ENCODE data around the gene EVA1C. TPM values are rescaled to one million over a fixed set of nuclear protein-coding genes. Genes with fewer than 3 reads are reported as not detected.
"Not testable (repeated sequence)": the region's sequence is repeated elsewhere in the genome, so short reads cannot be mapped to it uniquely, and the experiment has no call there.

EVA1C gene
- total RNA-seq, 1 experiment from 2014 or later, result 3.2 TPM

GRCh38 chr21:32494934-32495709 is 82.6 kb downstream of the EVA1C start:
- peak; percentile 78 for DNase-seq (ENCODE audit: low read depth)

- DNase-seq (ENCODE audit: low read depth), result no peak
These were observed 84.1 kb downstream of the EVA1C start for GRCh38 chr21:32496568-32496967.

- DNase-seq (ENCODE audit: low read depth), result peak; percentile 72
These were observed 86.9 kb downstream of the EVA1C start for GRCh38 chr21:32499249-32500055.

GRCh38 chr21:32503641-32504040 is 91.1 kb downstream of the EVA1C start:
- DNase-seq (ENCODE audit: low read depth), result not testable (repeated sequence)

GRCh38 chr21:32505767-32506166 is 93.3 kb downstream of the EVA1C start:
- not testable (repeated sequence) for DNase-seq (ENCODE audit: low read depth)

GRCh38 chr21:32506411-32506965 is 94.0 kb downstream of the EVA1C start:
- DNase-seq (ENCODE audit: low read depth), result not testable (repeated sequence)

GRCh38 chr21:32507342-32507919 is 94.9 kb downstream of the EVA1C start:
- DNase-seq (ENCODE audit: low read depth), result no peak

GRCh38 chr21:32508036-32508435 is 95.5 kb downstream of the EVA1C start:
- not testable (repeated sequence) for DNase-seq (ENCODE audit: low read depth)

GRCh38 chr21:32508558-32508957 is 96.1 kb downstream of the EVA1C start:
- DNase-seq (ENCODE audit: low read depth), result no peak

- not testable (repeated sequence) for DNase-seq (ENCODE audit: low read depth)
These were observed 96.5 kb downstream of the EVA1C start for GRCh38 chr21:32508975-32509374.

GRCh38 chr21:32514275-32515055 is 102.0 kb downstream of the EVA1C start:
- DNase-seq (ENCODE audit: low read depth), result no peak

- DNase-seq (ENCODE audit: low read depth), result peak; percentile 54
These were observed 103.4 kb downstream of the EVA1C start for GRCh38 chr21:32515874-32516273.

- peak; percentile 70 for DNase-seq (ENCODE audit: low read depth)
These were observed 104.5 kb downstream of the EVA1C start for GRCh38 chr21:32516756-32517649.

GRCh38 chr21:32519945-32520874 is 107.7 kb downstream of the EVA1C start:
- no peak for DNase-seq (ENCODE audit: low read depth)

GRCh38 chr21:32520875-32521735 is 108.6 kb downstream of the EVA1C start:
- DNase-seq (ENCODE audit: low read depth), result peak; percentile 83

- no peak for DNase-seq (ENCODE audit: low read depth)
These were observed 109.3 kb downstream of the EVA1C start for GRCh38 chr21:32521736-32522355.

GRCh38 chr21:32523463-32523862 is 111.0 kb downstream of the EVA1C start:
- DNase-seq (ENCODE audit: low read depth), result no peak

All from LHCN-M2 (cell line).